ENCODE data around the gene CCDC83.

The CCDC83 gene

GRCh38 chr11:85945296-85945695, 90.1 kb downstream of the CCDC83 start:
- TF ChIP-seq CTCF (conservative IDR thresholded peaks at IDR 0.05; ENCODE audit: low read depth, low read length): no peak
- no peak overlapping the region for H3K27ac ChIP-seq
- no peaks in the 10 kb centered on the region for H3K79me2 ChIP-seq (ENCODE audit: insufficient read depth, low read depth)
- H3K36me3 ChIP-seq (ENCODE audit: insufficient read depth): no peaks in the 10 kb centered on the region
- H3K4me1 ChIP-seq (ENCODE audit: low read depth, poor library complexity, severe bottlenecking): peaks cover 53% of the 10 kb centered on the region
- H3K27me3 ChIP-seq (ENCODE audit: insufficient read depth, low read depth): no peaks in the 10 kb centered on the region
- no peak overlapping the region for H3K4me2 ChIP-seq
- no peak overlapping the region for H2AFZ ChIP-seq (ENCODE audit: low read depth)
- no peak overlapping the region for H3K4me3 ChIP-seq (IDR thresholded peaks at IDR 0.05; ENCODE audit: insufficient read depth, low read depth, low read length)
- H3K9ac ChIP-seq: no peak overlapping the region
- no peaks in the 10 kb centered on the region for H4K20me1 ChIP-seq (ENCODE audit: insufficient read depth)

GRCh38 chr11:85945788-85946187, 90.6 kb downstream of the CCDC83 start:
- no peak overlapping the region for H3K4me2 ChIP-seq
- H3K27me3 ChIP-seq (ENCODE audit: insufficient read depth, low read depth): no peaks in the 10 kb centered on the region
- H3K36me3 ChIP-seq (ENCODE audit: insufficient read depth): no peaks in the 10 kb centered on the region
- no peak overlapping the region for H3K27ac ChIP-seq
- no peaks in the 10 kb centered on the region for H3K79me2 ChIP-seq (ENCODE audit: insufficient read depth, low read depth)
- no peak overlapping the region for H3K4me3 ChIP-seq (IDR thresholded peaks at IDR 0.05; ENCODE audit: insufficient read depth, low read depth, low read length)
- no peak for TF ChIP-seq CTCF (conservative IDR thresholded peaks at IDR 0.05; ENCODE audit: low read depth, low read length)
- H3K4me1 ChIP-seq (ENCODE audit: low read depth, poor library complexity, severe bottlenecking): peaks cover 58% of the 10 kb centered on the region
- H3K9ac ChIP-seq: no peak overlapping the region
- no peak overlapping the region for H2AFZ ChIP-seq (ENCODE audit: low read depth)
- H4K20me1 ChIP-seq (ENCODE audit: insufficient read depth): no peaks in the 10 kb centered on the region

- Histone ChIP-seq H3K27ac (no peak overlapping the region), H3K4me2 (peak overlapping the region; percentile 37; the same call in 1 of the 2 replicates), H4K20me1 (ENCODE audit: insufficient read depth) (no peaks in the 10 kb centered on the region), H3K9ac (no peak overlapping the region), H2AFZ (ENCODE audit: low read depth) (no peak overlapping the region), H3K36me3 (ENCODE audit: insufficient read depth) (no peaks in the 10 kb centered on the region), H3K79me2 (ENCODE audit: insufficient read depth, low read depth) (no peaks in the 10 kb centered on the region), H3K4me1 (ENCODE audit: low read depth, poor library complexity, severe bottlenecking) (peaks cover 60% of the 10 kb centered on the region), H3K4me3 (IDR thresholded peaks at IDR 0.05; ENCODE audit: insufficient read depth, low read depth, low read length) (no peak overlapping the region), H3K27me3 (ENCODE audit: insufficient read depth, low read depth) (no peaks in the 10 kb centered on the region)
- no peak; the same call in 1 of the 2 replicates for TF ChIP-seq CTCF (conservative IDR thresholded peaks at IDR 0.05; ENCODE audit: low read depth, low read length)
Measured at GRCh38 chr11:85946221-85946620, 91.0 kb downstream of the CCDC83 start.

- H3K4me1 ChIP-seq (ENCODE audit: low read depth, poor library complexity, severe bottlenecking): peaks cover 55% of the 10 kb centered on the region
- H2AFZ ChIP-seq (ENCODE audit: low read depth): peak overlapping the region; percentile 6
- no peaks in the 10 kb centered on the region for H3K36me3 ChIP-seq (ENCODE audit: insufficient read depth)
- peak overlapping the region; percentile 37 for H3K4me2 ChIP-seq
- peak overlapping the region; percentile 60 for H3K27ac ChIP-seq
- no peaks in the 10 kb centered on the region for H3K27me3 ChIP-seq (ENCODE audit: insufficient read depth, low read depth)
- no peaks in the 10 kb centered on the region for H3K79me2 ChIP-seq (ENCODE audit: insufficient read depth, low read depth)
- no peak for TF ChIP-seq CTCF (conservative IDR thresholded peaks at IDR 0.05; ENCODE audit: low read depth, low read length)
- no peak overlapping the region for H3K4me3 ChIP-seq (IDR thresholded peaks at IDR 0.05; ENCODE audit: insufficient read depth, low read depth, low read length)
- H3K9ac ChIP-seq: peak overlapping the region; percentile 12; the same call in 1 of the 2 replicates
- no peaks in the 10 kb centered on the region for H4K20me1 ChIP-seq (ENCODE audit: insufficient read depth)
Measured at GRCh38 chr11:85947431-85948272, 92.5 kb downstream of the CCDC83 start.
